ENCODE data around the gene TRMU.

- TF ChIP-seq, protein P1, sequence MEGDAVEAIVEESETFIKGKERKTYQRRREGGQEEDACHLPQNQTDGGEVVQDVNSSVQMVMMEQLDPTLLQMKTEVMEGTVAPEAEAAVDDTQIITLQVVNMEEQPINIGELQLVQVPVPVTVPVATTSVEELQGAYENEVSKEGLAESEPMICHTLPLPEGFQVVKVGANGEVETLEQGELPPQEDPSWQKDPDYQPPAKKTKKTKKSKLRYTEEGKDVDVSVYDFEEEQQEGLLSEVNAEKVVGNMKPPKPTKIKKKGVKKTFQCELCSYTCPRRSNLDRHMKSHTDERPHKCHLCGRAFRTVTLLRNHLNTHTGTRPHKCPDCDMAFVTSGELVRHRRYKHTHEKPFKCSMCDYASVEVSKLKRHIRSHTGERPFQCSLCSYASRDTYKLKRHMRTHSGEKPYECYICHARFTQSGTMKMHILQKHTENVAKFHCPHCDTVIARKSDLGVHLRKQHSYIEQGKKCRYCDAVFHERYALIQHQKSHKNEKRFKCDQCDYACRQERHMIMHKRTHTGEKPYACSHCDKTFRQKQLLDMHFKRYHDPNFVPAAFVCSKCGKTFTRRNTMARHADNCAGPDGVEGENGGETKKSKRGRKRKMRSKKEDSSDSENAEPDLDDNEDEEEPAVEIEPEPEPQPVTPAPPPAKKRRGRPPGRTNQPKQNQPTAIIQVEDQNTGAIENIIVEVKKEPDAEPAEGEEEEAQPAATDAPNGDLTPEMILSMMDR (IDR thresholded peaks at IDR 0.05; ENCODE audit: poor library complexity), result no peak
- TF ChIP-seq EZH2 (IDR thresholded peaks at IDR 0.05; ENCODE audit: borderline replicate concordance), result no peak
Observed at GRCh38 chr22:46395145-46395544, 59.6 kb downstream of the TRMU start.

Data from hepatocyte (in vitro differentiated cells).